Body of pancreas (tissue), 4 donors: ENCODE data around the gene RPL10. TPM values are rescaled to one million over a fixed set of nuclear protein-coding genes. Genes with fewer than 3 reads are reported as not detected.
A peak's percentile ranks its signal among the peaks of the same experiment; 100 is the strongest.

Source experiments
- ATAC-seq: fragments of 150-250 bp; one replicate; pipeline ENCODE4 v1.9.1; 2016
- DNase-seq, 4 donors: peaks; one replicate each; pipeline ENCODE4 v3.0.0-alpha.2; 2019
- H3K27ac ChIP-seq, 4 donors: fragments of 200-600 bp; sonication (generic); 1 replicate in 3 of 4; 2 replicates in 1 of 4; pipeline versions ENCODE4 v1.5.1 to v1.6.1; 2016 to 2019; ENCODE audit warnings: mild to moderate bottlenecking in 1 of 4, mixed read lengths in 1 of 4, moderate library complexity in 1 of 4
- H3K27me3 ChIP-seq, 2 donors: fragments of 200-600 bp; sonication (generic); one replicate each; pipeline ENCODE4 v1.6.0; 2016; ENCODE audit warnings: mild to moderate bottlenecking in 1 of 2
- H3K36me3 ChIP-seq, 2 donors: fragments of 200-600 bp; sonication (generic); replicated peaks in 1 of 2; 2 replicates each; pipeline ENCODE4 v1.5.1; 2016; ENCODE audit warnings: low read depth in 2 of 2; ENCODE audit not compliant: insufficient read depth in 1 of 2
- H3K4me1 ChIP-seq: fragments of 200-600 bp; sonication (generic); one replicate; pipeline ENCODE4 v1.6.0; 2016
- H3K4me3 ChIP-seq, 2 donors: fragments of 200-600 bp; sonication (generic); 1 replicate in 1 of 2; 2 replicates in 1 of 2; pipeline ENCODE4 v1.5.1; 2016 to 2019
- H3K9me3 ChIP-seq, 3 donors: fragments of 200-600 bp; sonication (generic); 1 replicate in 2 of 3; 2 replicates in 1 of 3; pipeline ENCODE4 v1.5.1; 2016
- CTCF ChIP-seq, 7 experiments: fragments of 450-650 bp in 4 of 7; fragments of 200-600 bp in 3 of 7; sonication (generic) in 3 of 7; IDR thresholded peaks; one replicate each; pipeline ENCODE4 v1.5.1; 2016 to 2019; ENCODE audit warnings: antibody characterized with exemption in 7 of 7
- POLR2A ChIP-seq, 3 donors: fragments of 450-650 bp; IDR thresholded peaks; one replicate each; pipeline ENCODE4 v1.6.1; 2016; ENCODE audit warnings: antibody characterized with exemption in 3 of 3, mild to moderate bottlenecking in 2 of 3
- WGBS, 2 donors: methylation state at CpG; one replicate each; pipeline ENCODE4 v1.1.5; 2017; 5-methylcytosine and 5-hydroxymethylcytosine counted together
- intact Hi-C: fragments of 100-400 bp; cut with DNase I; formaldehyde crosslinking; loops from one replicate; pipeline ENCODE4 v1.15.1; 2023
- total RNA-seq, 2 donors: library from RNA; depleted of rRNA; stranded (reverse); fragments of >200 nt; gene quantifications; one replicate each; pipeline ENCODE4 v1.1.0, GENCODE V29; 2016

Gene RPL10
- total RNA-seq, 2 donors from 2014 or later: 1,426 to 2,757 TPM

- Histone ChIP-seq H3K36me3 (no peaks in the 10 kb centered on the region), H3K9me3 (no peaks in the 10 kb centered on the region), H3K4me3 (no peak overlapping the region), H3K27ac (no peak overlapping the region), H3K4me1 (no peaks in the 10 kb centered on the region), H3K27me3 (no peaks in the 10 kb centered on the region)
- WGBS, 2 donors: 93% methylated on average over 6 of the region's 10 CpGs; no CpG with 5 or more reads in 1 of the 2 donors
- intact Hi-C loops: no loop called here
- DNase-seq (no peak), ATAC-seq (no peak)
- TF ChIP-seq CTCF (IDR thresholded peaks at IDR 0.05) (no peak), POLR2A (IDR thresholded peaks at IDR 0.05) (no peak)
Observed at GRCh38 chrX:154420402-154420756, 22.2 kb downstream of the RPL10 start.

GRCh38 chrX:154426916-154427770, 29.0 kb downstream of the RPL10 start:
- DNase-seq (no peak), ATAC-seq (no peak)
- Histone ChIP-seq H3K36me3 (no peaks in the 10 kb centered on the region), H3K9me3 (no peaks in the 10 kb centered on the region), H3K27ac (peak overlapping the region in 3 of 4 donors; percentile 16 to 75 (median 44)), H3K4me1 (peaks cover 14% of the 10 kb centered on the region), H3K27me3 (no peaks in the 10 kb centered on the region), H3K4me3 (no peak overlapping the region)
- intact Hi-C loops: no loop called here
- TF ChIP-seq POLR2A (IDR thresholded peaks at IDR 0.05) (no peak), CTCF (IDR thresholded peaks at IDR 0.05) (no peak)
- 71 to 75% methylated on average over 4 to 5 of the region's 13 CpGs for WGBS, 2 donors

GRCh38 chrX:154428176-154429171, 30.3 kb downstream of the RPL10 start, which contains the start of gene ATP6AP1:
Gene ATP6AP1 (plus strand): TSS chrX:154428677. CDS start chrX:154428693, 16 bp downstream.
- Histone ChIP-seq H3K4me1 (peaks cover 14% of the 10 kb centered on the region), H3K27me3 (no peaks in the 10 kb centered on the region), H3K9me3 (no peaks in the 10 kb centered on the region), H3K36me3 (no peaks in the 10 kb centered on the region), H3K4me3 (peak within 1 kb of the TSS; percentile 32 to 70), H3K27ac (peak within 1 kb of the TSS; percentile 50 to 75 (median 64))
- DNase-seq: peak; percentile 91 to 95 (median 92)
- TF ChIP-seq CTCF (IDR thresholded peaks at IDR 0.05) (no peak), POLR2A (IDR thresholded peaks at IDR 0.05) (peak; percentile 23 to 54 (median 52))
- WGBS, 2 donors: 2 to 3% methylated on average over 13 to 58 of the region's 87 CpGs
- intact Hi-C loops: no loop called here
- peak; percentile 100 for ATAC-seq

- Histone ChIP-seq H3K9me3 (no peaks in the 10 kb centered on the region), H3K27me3 (no peaks in the 10 kb centered on the region), H3K27ac (no peak overlapping the region), H3K4me1 (peaks cover 14% of the 10 kb centered on the region), H3K4me3 (no peak overlapping the region), H3K36me3 (no peaks in the 10 kb centered on the region)
- TF ChIP-seq CTCF (IDR thresholded peaks at IDR 0.05) (no peak), POLR2A (IDR thresholded peaks at IDR 0.05) (no peak)
- no peak for DNase-seq
- WGBS, 2 donors: 72 to 100% methylated on average over 1 to 2 of the region's 2 CpGs
- intact Hi-C loops: no loop called here
- ATAC-seq: no peak
Observed at GRCh38 chrX:154429711-154430110, 31.5 kb downstream of the RPL10 start.
